AG04450 (cell line): Measurements from ENCODE around the gene KLF2. TPM values are rescaled to one million over a fixed set of nuclear protein-coding genes. Genes with fewer than 3 reads are reported as not detected.

Experiments
- CTCF ChIA-PET: fragments of 300-600, 350-600 bp; formaldehyde crosslinking; extraction: SDS; loops from one replicate; lab custom pipeline; 2022; ENCODE audit warnings: antibody characterized with exemption, inconsistent platforms; lab: Charles Lee
- POLR2A ChIA-PET: fragments of 350-600 bp; formaldehyde crosslinking; extraction: SDS; loops from one replicate; lab custom pipeline; 2021; ENCODE audit warnings: antibody characterized with exemption, inconsistent platforms; lab: Yijun Ruan, JAX
- DNase-seq: peaks from one replicate; pipeline ENCODE4 v3.0.0-alpha.2; 2011; ENCODE audit warnings: low read depth, low spot score
- H3K27ac ChIP-seq: one replicate; pipeline ENCODE4 v1.5.1; 2012; ENCODE audit warnings: low read depth, low read length, control low read depth
- H3K27me3 ChIP-seq: one replicate; pipeline ENCODE4 v1.6.0; 2012; ENCODE audit warnings: low read length; ENCODE audit not compliant: control insufficient read depth, insufficient read depth
- H3K4me3 ChIP-seq: 2 replicates; pipeline ENCODE4 v1.5.1; 2011; ENCODE audit warnings: mild to moderate bottlenecking, low read depth, low read length, control low read depth
- H3K9me3 ChIP-seq: 2 replicates; pipeline ENCODE4 v1.5.1; 2012; ENCODE audit warnings: low read length; ENCODE audit not compliant: control insufficient read depth, insufficient read depth
- CTCF ChIP-seq: IDR thresholded peaks from 2 replicates; pipeline ENCODE4 v1.5.1; 2011; ENCODE audit warnings: low read depth, low read length, control low read depth, inconsistent platforms
- polyA plus RNA-seq: library from polyadenylated mRNA; depleted of rRNA; stranded (reverse); fragments of >200 nt; gene quantifications from 2 replicates; pipeline ENCODE4 v1.2.3, GENCODE V29; 2011

Gene KLF2
- polyA plus RNA-seq, 1 experiment = 0.60 TPM

DNA sequence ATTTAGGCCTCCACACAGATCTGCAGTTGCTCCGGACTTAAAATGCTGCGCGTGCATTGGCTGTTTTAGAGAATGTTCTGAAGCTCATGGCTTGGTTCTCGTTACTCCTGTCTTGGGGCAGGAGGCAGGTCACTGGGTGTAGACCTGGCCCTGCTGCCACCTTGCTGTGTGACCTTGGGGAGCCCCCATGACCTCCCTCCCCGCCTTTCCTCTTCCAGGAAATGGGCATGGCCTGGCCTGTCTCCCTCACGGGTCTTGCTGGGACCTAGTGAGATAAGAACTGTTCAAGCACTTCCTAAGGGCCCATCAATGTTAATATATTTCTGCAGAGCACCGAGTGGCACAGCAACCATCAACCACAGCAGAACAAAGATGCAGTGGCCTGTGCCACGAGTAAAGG is 49.4 kb downstream of the KLF2 start:
- ChIA-PET POLR2A (interaction anchor here (1.0 to 1.3 kb wide), 2 partner anchors 44 to 49 kb away, joined by 3 to 5 read pairs; partner anchors contain the start of gene KLF2), CTCF (interaction anchor here (0.5 to 2.4 kb wide), 3 partner anchors 9 to 126 kb away, joined by 4 to 15 read pairs (median 4); no protein-coding TSS in a partner anchor)
- no peak for DNase-seq
- Histone ChIP-seq H3K27me3 (no peaks in the 10 kb centered on the region), H3K9me3 (no peaks in the 10 kb centered on the region; the same call in 1 of the 2 replicates), H3K27ac (no peak overlapping the region), H3K4me3 (no peak overlapping the region)
- no peak for TF ChIP-seq CTCF

- POLR2A ChIA-PET = no interaction called here
- DNase-seq = no peak
Observed at GRCh38 chr19:16374436-16374835, 49.8 kb downstream of the KLF2 start.

GRCh38 chr19:16375157-16375935 is 50.7 kb downstream of the KLF2 start:
- DNase-seq = no peak
- POLR2A ChIA-PET = interaction anchor here (0.6 kb wide), 1 partner anchor 62 kb away, joined by 3 read pairs; no protein-coding TSS in a partner anchor
- Histone ChIP-seq H3K4me3 (no peak overlapping the region), H3K9me3 (no peaks in the 10 kb centered on the region; the same call in none of the 2 replicates), H3K27me3 (no peaks in the 10 kb centered on the region), H3K27ac (no peak overlapping the region)
- no peak for TF ChIP-seq CTCF
- CTCF ChIA-PET = interaction anchor here (2.6 kb wide), 1 partner anchor 11 kb away, joined by 9 read pairs; no protein-coding TSS in a partner anchor

More at GRCh38 chr19:16374436-16374835, 49.8 kb downstream of the KLF2 start:
- no peak overlapping the region for H3K4me3 ChIP-seq
- no peak for TF ChIP-seq CTCF
- no peaks in the 10 kb centered on the region for H3K27me3 ChIP-seq
- CTCF ChIA-PET = interaction anchor here (2.0 to 2.4 kb wide), 2 partner anchors 8 to 126 kb away, joined by 4 to 15 read pairs; no protein-coding TSS in a partner anchor
- no peak overlapping the region for H3K27ac ChIP-seq
- H3K9me3 ChIP-seq = no peaks in the 10 kb centered on the region; the same call in 1 of the 2 replicates

GRCh38 chr19:16375936-16376185 is 51.2 kb downstream of the KLF2 start:
- ChIA-PET POLR2A (interaction anchor here (0.6 kb wide), 1 partner anchor 63 kb away, joined by 3 read pairs; no protein-coding TSS in a partner anchor), CTCF (interaction anchor here (0.7 to 2.6 kb wide), 2 partner anchors 11 to 122 kb away, joined by 3 to 9 read pairs; no protein-coding TSS in a partner anchor)
- DNase-seq = no peak
- Histone ChIP-seq H3K9me3 (no peaks in the 10 kb centered on the region; the same call in none of the 2 replicates), H3K27ac (no peak overlapping the region), H3K4me3 (no peak overlapping the region), H3K27me3 (no peaks in the 10 kb centered on the region)
- no peak for TF ChIP-seq CTCF

GRCh38 chr19:16376241-16376640 is 51.6 kb downstream of the KLF2 start:
- Histone ChIP-seq H3K27ac (no peak overlapping the region), H3K27me3 (no peaks in the 10 kb centered on the region), H3K9me3 (no peaks in the 10 kb centered on the region; the same call in none of the 2 replicates), H3K4me3 (no peak overlapping the region)
- no peak; the same call in 1 of the 2 replicates for TF ChIP-seq CTCF
- ChIA-PET CTCF (interaction anchor here (0.7 to 2.6 kb wide), 4 partner anchors 11 to 122 kb away, joined by 3 to 9 read pairs (median 4); no protein-coding TSS in a partner anchor), POLR2A (interaction anchor here (0.6 kb wide), 1 partner anchor 63 kb away, joined by 3 read pairs; no protein-coding TSS in a partner anchor)
- no peak for DNase-seq
